ENCODE results near the gene SRPK3.

The SRPK3 gene

GRCh38 chrX:153803211-153804099 lies 22.6 kb downstream of the SRPK3 start:
- H3K79me2 ChIP-seq (ENCODE audit: insufficient read depth, low read length) = no peaks in the 10 kb centered on the region
- no peak overlapping the region for H3K27ac ChIP-seq (ENCODE audit: low read length)
- DNase-seq (no peak), ATAC-seq (ENCODE audit: insufficient read depth, low read depth) (no peak)
- no peaks in the 10 kb centered on the region for H3K9me3 ChIP-seq (ENCODE audit: insufficient read depth, low read length, severe bottlenecking)
- no peak overlapping the region for H3K4me2 ChIP-seq (ENCODE audit: insufficient read depth, low read length)
- TF ChIP-seq CTCF (IDR thresholded peaks at IDR 0.05; ENCODE audit: borderline replicate concordance, extremely low read depth, low read length, poor library complexity, severe bottlenecking) (no peak), EZH2 (IDR thresholded peaks at IDR 0.05; ENCODE audit: borderline replicate concordance, low read depth, low read length, severe bottlenecking) (no peak)
- H4K20me1 ChIP-seq (ENCODE audit: insufficient read depth, low read length) = peaks cover 2% of the 10 kb centered on the region; the same call in 1 of the 2 replicates
- H3K4me1 ChIP-seq (ENCODE audit: insufficient read depth, low read length) = no peaks in the 10 kb centered on the region
- no peaks in the 10 kb centered on the region for H3K27me3 ChIP-seq (ENCODE audit: insufficient read depth, low read length, poor library complexity)
- H3K4me3 ChIP-seq (ENCODE audit: low read depth in 1 of 2, low read length in 2 of 2) = no peak overlapping the region
- no peak overlapping the region for H2AFZ ChIP-seq (ENCODE audit: low read depth, low read length)
- no peak overlapping the region for H3K9ac ChIP-seq (ENCODE audit: low read depth, low read length)
- peaks cover 4% of the 10 kb centered on the region for H3K36me3 ChIP-seq (ENCODE audit: insufficient read depth, low read length)

GRCh38 chrX:153804100-153804595 lies 23.3 kb downstream of the SRPK3 start:
- H3K4me2 ChIP-seq (ENCODE audit: insufficient read depth, low read length) = no peak overlapping the region
- no peaks in the 10 kb centered on the region for H3K9me3 ChIP-seq (ENCODE audit: insufficient read depth, low read length, severe bottlenecking)
- H2AFZ ChIP-seq (ENCODE audit: low read depth, low read length) = no peak overlapping the region
- no peaks in the 10 kb centered on the region for H3K36me3 ChIP-seq (ENCODE audit: insufficient read depth, low read length)
- no peaks in the 10 kb centered on the region for H4K20me1 ChIP-seq (ENCODE audit: insufficient read depth, low read length)
- H3K27me3 ChIP-seq (ENCODE audit: insufficient read depth, low read length, poor library complexity) = no peaks in the 10 kb centered on the region
- H3K79me2 ChIP-seq (ENCODE audit: insufficient read depth, low read length) = no peaks in the 10 kb centered on the region
- H3K27ac ChIP-seq (ENCODE audit: low read length) = no peak overlapping the region
- ATAC-seq (ENCODE audit: insufficient read depth, low read depth) (no peak), DNase-seq (no peak)
- H3K9ac ChIP-seq (ENCODE audit: low read depth, low read length) = no peak overlapping the region
- H3K4me3 ChIP-seq (ENCODE audit: low read depth in 1 of 2, low read length in 2 of 2) = no peak overlapping the region
- TF ChIP-seq CTCF (IDR thresholded peaks at IDR 0.05; ENCODE audit: borderline replicate concordance, extremely low read depth, low read length, poor library complexity, severe bottlenecking) = no peak
- TF ChIP-seq EZH2 (IDR thresholded peaks at IDR 0.05; ENCODE audit: borderline replicate concordance, low read depth, low read length, severe bottlenecking) = no peak
- H3K4me1 ChIP-seq (ENCODE audit: insufficient read depth, low read length) = no peaks in the 10 kb centered on the region

GRCh38 chrX:153804621-153805020 lies 23.8 kb downstream of the SRPK3 start:
- Histone ChIP-seq H3K4me1 (ENCODE audit: insufficient read depth, low read length) (no peaks in the 10 kb centered on the region), H3K27me3 (ENCODE audit: insufficient read depth, low read length, poor library complexity) (no peaks in the 10 kb centered on the region), H3K4me2 (ENCODE audit: insufficient read depth, low read length) (no peak overlapping the region), H3K4me3 (ENCODE audit: low read depth in 1 of 2, low read length in 2 of 2) (no peak overlapping the region), H3K9me3 (ENCODE audit: insufficient read depth, low read length, severe bottlenecking) (no peaks in the 10 kb centered on the region), H2AFZ (ENCODE audit: low read depth, low read length) (no peak overlapping the region), H3K9ac (ENCODE audit: low read depth, low read length) (no peak overlapping the region), H3K79me2 (ENCODE audit: insufficient read depth, low read length) (no peaks in the 10 kb centered on the region), H4K20me1 (ENCODE audit: insufficient read depth, low read length) (no peaks in the 10 kb centered on the region), H3K27ac (ENCODE audit: low read length) (no peak overlapping the region), H3K36me3 (ENCODE audit: insufficient read depth, low read length) (no peaks in the 10 kb centered on the region)
- no peak for TF ChIP-seq EZH2 (IDR thresholded peaks at IDR 0.05; ENCODE audit: borderline replicate concordance, low read depth, low read length, severe bottlenecking)
- no peak for TF ChIP-seq CTCF (IDR thresholded peaks at IDR 0.05; ENCODE audit: borderline replicate concordance, extremely low read depth, low read length, poor library complexity, severe bottlenecking)
- DNase-seq (no peak), ATAC-seq (ENCODE audit: insufficient read depth, low read depth) (no peak)
